Stimulated activated CD4-positive, alpha-beta T cell treated with anti-CD3 and anti-CD28 coated beads, Interleukin-4, amount 100 ng/mL, for 24 hours (primary cell): ENCODE measurements around the gene ADAMTS10.
A peak's percentile ranks its signal among the peaks of the same experiment; 100 is the strongest.
"Not testable (repeated sequence)": the region's sequence is repeated elsewhere in the genome, so short reads cannot be mapped to it uniquely, and the experiment has no call there.

ENCODE experiments used
- DNase-seq: peaks from one replicate; pipeline ENCODE4 v3.0.0-alpha.2; 2020

ADAMTS10 gene

GRCh38 chr19:8589177-8589714 lies 21.3 kb downstream of the ADAMTS10 start:
- no peak for DNase-seq

GRCh38 chr19:8585894-8586750 lies 24.4 kb downstream of the ADAMTS10 start:
- peak; percentile 59 for DNase-seq

- no peak for DNase-seq
These were observed 25.3 kb downstream of the ADAMTS10 start for GRCh38 chr19:8584965-8585893.

GRCh38 chr19:8580710-8581281 lies 29.7 kb downstream of the ADAMTS10 start:
- DNase-seq, result peak; percentile 88

- DNase-seq, result peak; percentile 85
These were observed 31.8 kb downstream of the ADAMTS10 start for GRCh38 chr19:8578642-8579265.

GRCh38 chr19:8577741-8578140 lies 32.8 kb downstream of the ADAMTS10 start:
- DNase-seq, result no peak

- no peak for DNase-seq
These were observed 33.3 kb downstream of the ADAMTS10 start, which contains the start of gene MYO1F for GRCh38 chr19:8577247-8577646. TSS of gene MYO1F (minus strand) at chr19:8577442. CDS start at chr19:8577309, 133 bp downstream.

- no peak for DNase-seq
These were observed 34.1 kb downstream of the ADAMTS10 start for GRCh38 chr19:8576273-8576993.

- DNase-seq, result peak; percentile 56
These were observed 35.0 kb downstream of the ADAMTS10 start for GRCh38 chr19:8575467-8575997.

GRCh38 chr19:8574619-8574922 lies 35.9 kb downstream of the ADAMTS10 start:
- DNase-seq, result not testable (repeated sequence)

- DNase-seq, result peak; percentile 15
These were observed 37.2 kb downstream of the ADAMTS10 start for GRCh38 chr19:8573316-8573715.

- peak; percentile 48 for DNase-seq
These were observed 39.5 kb downstream of the ADAMTS10 start for GRCh38 chr19:8571006-8571411.

- peak; percentile 65 for DNase-seq
These were observed 41.3 kb downstream of the ADAMTS10 start for GRCh38 chr19:8569066-8569771.

- no peak for DNase-seq
These were observed 42.9 kb downstream of the ADAMTS10 start for GRCh38 chr19:8567522-8568172.

- DNase-seq, result no peak
These were observed 43.7 kb downstream of the ADAMTS10 start for GRCh38 chr19:8566855-8567254.

GRCh38 chr19:8564866-8565265 lies 45.6 kb downstream of the ADAMTS10 start:
- DNase-seq, result not testable (repeated sequence)

GRCh38 chr19:8561075-8561764 lies 49.3 kb downstream of the ADAMTS10 start:
- no peak for DNase-seq

- DNase-seq, result no peak
These were observed 52.2 kb downstream of the ADAMTS10 start for GRCh38 chr19:8558325-8558724.

GRCh38 chr19:8557642-8558238 lies 52.8 kb downstream of the ADAMTS10 start:
- no peak for DNase-seq
